Measurements from ENCODE around the gene SLC8A1. TPM values are rescaled to one million over a fixed set of nuclear protein-coding genes. Genes with fewer than 3 reads are reported as not detected.

SLC8A1 gene
- total RNA-seq, 2 donors from 2014 or later: 4.7 to 6.3 TPM

DNA sequence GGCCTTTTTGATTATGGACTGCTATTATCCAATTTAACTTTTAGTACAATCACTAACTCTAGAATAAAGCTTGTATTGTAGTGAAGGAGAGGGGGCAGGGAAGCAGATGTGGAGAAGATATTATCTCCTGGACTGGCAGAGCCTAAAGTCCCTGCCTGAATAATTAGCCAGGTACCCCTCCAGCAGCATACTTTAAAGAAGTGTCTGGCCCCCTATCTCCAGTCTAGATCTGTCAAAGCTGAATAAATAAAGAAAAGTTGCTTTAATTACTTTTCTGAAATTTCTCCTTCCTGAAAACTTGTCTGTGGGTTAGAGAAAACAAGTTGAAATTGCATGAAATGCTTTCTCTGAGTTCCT, 258.2 kb downstream of the SLC8A1 start:
- H3K27ac Mint-ChIP-seq: no peak overlapping the region
- TF ChIP-seq, protein P1, sequence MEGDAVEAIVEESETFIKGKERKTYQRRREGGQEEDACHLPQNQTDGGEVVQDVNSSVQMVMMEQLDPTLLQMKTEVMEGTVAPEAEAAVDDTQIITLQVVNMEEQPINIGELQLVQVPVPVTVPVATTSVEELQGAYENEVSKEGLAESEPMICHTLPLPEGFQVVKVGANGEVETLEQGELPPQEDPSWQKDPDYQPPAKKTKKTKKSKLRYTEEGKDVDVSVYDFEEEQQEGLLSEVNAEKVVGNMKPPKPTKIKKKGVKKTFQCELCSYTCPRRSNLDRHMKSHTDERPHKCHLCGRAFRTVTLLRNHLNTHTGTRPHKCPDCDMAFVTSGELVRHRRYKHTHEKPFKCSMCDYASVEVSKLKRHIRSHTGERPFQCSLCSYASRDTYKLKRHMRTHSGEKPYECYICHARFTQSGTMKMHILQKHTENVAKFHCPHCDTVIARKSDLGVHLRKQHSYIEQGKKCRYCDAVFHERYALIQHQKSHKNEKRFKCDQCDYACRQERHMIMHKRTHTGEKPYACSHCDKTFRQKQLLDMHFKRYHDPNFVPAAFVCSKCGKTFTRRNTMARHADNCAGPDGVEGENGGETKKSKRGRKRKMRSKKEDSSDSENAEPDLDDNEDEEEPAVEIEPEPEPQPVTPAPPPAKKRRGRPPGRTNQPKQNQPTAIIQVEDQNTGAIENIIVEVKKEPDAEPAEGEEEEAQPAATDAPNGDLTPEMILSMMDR (conservative IDR thresholded peaks at IDR 0.05): no peak

GRCh38 chr2:40192864-40193669, 258.8 kb downstream of the SLC8A1 start:
- Histone ChIP-seq H3K27me3 (ENCODE audit: control insufficient read depth, insufficient read depth, low read length, poor library complexity, severe bottlenecking) (no peaks in the 10 kb centered on the region), H3K4me1 (ENCODE audit: control insufficient read depth, insufficient read depth, low read length) (no peaks in the 10 kb centered on the region), H3K9me3 (ENCODE audit: control insufficient read depth, low read length) (no peaks in the 10 kb centered on the region), H3K9ac (ENCODE audit: extremely low read depth, low read length, poor library complexity, severe bottlenecking) (no peak overlapping the region), H3K36me3 (ENCODE audit: control insufficient read depth, insufficient read depth, low read length) (no peaks in the 10 kb centered on the region), H3K27ac (ENCODE audit: low read depth, low read length) (no peak overlapping the region), H3K4me3 (ENCODE audit: low read length) (no peak overlapping the region)
- DNase-seq: no peak
- Mint-ChIP-seq H3K36me3 (ENCODE audit: low read depth) (no peaks in the 10 kb centered on the region), H3K9me3 (no peaks in the 10 kb centered on the region), H3K4me3 (no peak overlapping the region), H3K27ac (no peak overlapping the region), H3K4me1 (peaks cover 5% of the 10 kb centered on the region), H3K27me3 (ENCODE audit: insufficient read depth) (no peaks in the 10 kb centered on the region)
- TF ChIP-seq, protein P1 (conservative IDR thresholded peaks at IDR 0.05): no peak
- WGBS, 2 experiments (ENCODE audit: insufficient coverage in 1 of 2, insufficient read length in 1 of 2): 86% methylated on average over 6 of the region's 6 CpGs; no CpG with 5 or more reads in 1 of the 2 experiments

More for the DNA sequence above, 258.2 kb downstream of the SLC8A1 start:
- no peak for DNase-seq
- Histone ChIP-seq H3K9ac (ENCODE audit: extremely low read depth, low read length, poor library complexity, severe bottlenecking) (no peak overlapping the region), H3K9me3 (ENCODE audit: control insufficient read depth, low read length) (no peaks in the 10 kb centered on the region), H3K27me3 (ENCODE audit: control insufficient read depth, insufficient read depth, low read length, poor library complexity, severe bottlenecking) (no peaks in the 10 kb centered on the region), H3K27ac (ENCODE audit: low read depth, low read length) (no peak overlapping the region), H3K36me3 (ENCODE audit: control insufficient read depth, insufficient read depth, low read length) (no peaks in the 10 kb centered on the region), H3K4me1 (ENCODE audit: control insufficient read depth, insufficient read depth, low read length) (no peaks in the 10 kb centered on the region), H3K4me3 (ENCODE audit: low read length) (no peak overlapping the region)
- Mint-ChIP-seq H3K27me3 (ENCODE audit: insufficient read depth) (no peaks in the 10 kb centered on the region), H3K9me3 (no peaks in the 10 kb centered on the region), H3K36me3 (ENCODE audit: low read depth) (no peaks in the 10 kb centered on the region), H3K4me1 (peaks cover 5% of the 10 kb centered on the region), H3K4me3 (no peak overlapping the region)

- no peak overlapping the region for H3K27ac Mint-ChIP-seq
- peaks cover 5% of the 10 kb centered on the region for H3K4me1 Mint-ChIP-seq
- Histone ChIP-seq H3K9me3 (ENCODE audit: control insufficient read depth, low read length) (no peaks in the 10 kb centered on the region), H3K4me1 (ENCODE audit: control insufficient read depth, insufficient read depth, low read length) (no peaks in the 10 kb centered on the region), H3K4me3 (ENCODE audit: low read length) (no peak overlapping the region), H3K9ac (ENCODE audit: extremely low read depth, low read length, poor library complexity, severe bottlenecking) (no peak overlapping the region), H3K36me3 (ENCODE audit: control insufficient read depth, insufficient read depth, low read length) (no peaks in the 10 kb centered on the region), H3K27ac (ENCODE audit: low read depth, low read length) (no peak overlapping the region), H3K27me3 (ENCODE audit: control insufficient read depth, insufficient read depth, low read length, poor library complexity, severe bottlenecking) (no peaks in the 10 kb centered on the region)
- H3K36me3 Mint-ChIP-seq (ENCODE audit: low read depth): no peaks in the 10 kb centered on the region
- TF ChIP-seq, protein P1 (conservative IDR thresholded peaks at IDR 0.05): no peak
- no peaks in the 10 kb centered on the region for H3K27me3 Mint-ChIP-seq (ENCODE audit: insufficient read depth)
- no peaks in the 10 kb centered on the region for H3K9me3 Mint-ChIP-seq
- H3K4me3 Mint-ChIP-seq: no peak overlapping the region
- DNase-seq: no peak
- 94% methylated on average over 4 to 5 of the region's 5 CpGs for WGBS, 2 experiments (ENCODE audit: insufficient coverage in 1 of 2, insufficient read length in 1 of 2)
These were observed 261.4 kb downstream of the SLC8A1 start for GRCh38 chr2:40190457-40190856.
